ENCODE measurements around the gene ORM1. TPM values are rescaled to one million over a fixed set of nuclear protein-coding genes. Genes with fewer than 3 reads are reported as not detected.
A peak's percentile ranks its signal among the peaks of the same experiment; 100 is the strongest.

Gene ORM1
- total RNA-seq, 1 donor from 2014 or later = not detected

DNA sequence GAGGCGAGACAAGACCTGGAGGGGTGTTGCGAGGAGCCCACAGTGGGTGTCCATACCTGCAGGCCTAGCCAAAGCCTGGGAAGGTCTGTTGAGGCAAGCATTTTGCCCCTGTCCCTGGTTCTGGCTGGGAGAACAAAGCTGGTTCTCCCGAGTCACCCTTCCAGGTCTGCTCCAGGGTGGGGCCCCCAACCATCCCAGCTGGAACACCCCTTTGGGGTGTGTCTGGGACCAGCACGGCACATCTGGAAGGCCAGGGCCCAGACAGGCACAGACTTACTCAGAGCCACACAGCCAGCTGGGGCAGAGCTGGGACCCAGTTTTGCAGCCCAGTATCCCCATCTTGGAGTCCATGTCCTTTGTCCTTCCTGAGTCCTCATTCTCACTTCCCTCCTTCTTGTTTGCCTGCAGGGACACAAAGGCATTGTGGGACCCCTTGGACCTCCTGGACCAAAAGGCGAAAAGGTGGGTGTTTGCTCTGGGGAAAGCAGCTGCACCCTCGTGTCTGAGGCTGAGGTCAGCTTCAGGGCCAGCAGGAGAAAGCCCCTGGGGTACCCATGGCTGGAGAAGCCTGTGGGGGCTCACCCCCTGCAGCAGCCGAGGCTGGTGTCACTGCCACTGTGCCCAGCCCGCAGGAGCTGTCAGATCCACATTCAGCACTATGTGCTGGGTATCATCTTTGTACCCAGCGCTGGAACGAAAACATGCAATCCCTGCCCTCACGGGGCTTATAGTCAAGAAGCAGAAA, 38.4 kb upstream of the ORM1 start:
- H3K27ac Mint-ChIP-seq (ENCODE audit: unreplicated experiment) = peak overlapping the region; percentile 87
- TF ChIP-seq, protein P1, sequence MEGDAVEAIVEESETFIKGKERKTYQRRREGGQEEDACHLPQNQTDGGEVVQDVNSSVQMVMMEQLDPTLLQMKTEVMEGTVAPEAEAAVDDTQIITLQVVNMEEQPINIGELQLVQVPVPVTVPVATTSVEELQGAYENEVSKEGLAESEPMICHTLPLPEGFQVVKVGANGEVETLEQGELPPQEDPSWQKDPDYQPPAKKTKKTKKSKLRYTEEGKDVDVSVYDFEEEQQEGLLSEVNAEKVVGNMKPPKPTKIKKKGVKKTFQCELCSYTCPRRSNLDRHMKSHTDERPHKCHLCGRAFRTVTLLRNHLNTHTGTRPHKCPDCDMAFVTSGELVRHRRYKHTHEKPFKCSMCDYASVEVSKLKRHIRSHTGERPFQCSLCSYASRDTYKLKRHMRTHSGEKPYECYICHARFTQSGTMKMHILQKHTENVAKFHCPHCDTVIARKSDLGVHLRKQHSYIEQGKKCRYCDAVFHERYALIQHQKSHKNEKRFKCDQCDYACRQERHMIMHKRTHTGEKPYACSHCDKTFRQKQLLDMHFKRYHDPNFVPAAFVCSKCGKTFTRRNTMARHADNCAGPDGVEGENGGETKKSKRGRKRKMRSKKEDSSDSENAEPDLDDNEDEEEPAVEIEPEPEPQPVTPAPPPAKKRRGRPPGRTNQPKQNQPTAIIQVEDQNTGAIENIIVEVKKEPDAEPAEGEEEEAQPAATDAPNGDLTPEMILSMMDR (IDR thresholded peaks at IDR 0.05) = no peak
- H3K4me1 Mint-ChIP-seq (ENCODE audit: low read depth) = peaks cover 54% of the 10 kb centered on the region
- H3K36me3 Mint-ChIP-seq (ENCODE audit: low read depth) = peaks cover 15% of the 10 kb centered on the region
- no peak overlapping the region for H3K4me3 Mint-ChIP-seq (ENCODE audit: unreplicated experiment)
- no peaks in the 10 kb centered on the region for H3K27me3 Mint-ChIP-seq (ENCODE audit: low read depth)
- peak; percentile 84 for DNase-seq (ENCODE audit: low spot score)
- H3K9me3 Mint-ChIP-seq (ENCODE audit: low read depth) = no peaks in the 10 kb centered on the region

DNA sequence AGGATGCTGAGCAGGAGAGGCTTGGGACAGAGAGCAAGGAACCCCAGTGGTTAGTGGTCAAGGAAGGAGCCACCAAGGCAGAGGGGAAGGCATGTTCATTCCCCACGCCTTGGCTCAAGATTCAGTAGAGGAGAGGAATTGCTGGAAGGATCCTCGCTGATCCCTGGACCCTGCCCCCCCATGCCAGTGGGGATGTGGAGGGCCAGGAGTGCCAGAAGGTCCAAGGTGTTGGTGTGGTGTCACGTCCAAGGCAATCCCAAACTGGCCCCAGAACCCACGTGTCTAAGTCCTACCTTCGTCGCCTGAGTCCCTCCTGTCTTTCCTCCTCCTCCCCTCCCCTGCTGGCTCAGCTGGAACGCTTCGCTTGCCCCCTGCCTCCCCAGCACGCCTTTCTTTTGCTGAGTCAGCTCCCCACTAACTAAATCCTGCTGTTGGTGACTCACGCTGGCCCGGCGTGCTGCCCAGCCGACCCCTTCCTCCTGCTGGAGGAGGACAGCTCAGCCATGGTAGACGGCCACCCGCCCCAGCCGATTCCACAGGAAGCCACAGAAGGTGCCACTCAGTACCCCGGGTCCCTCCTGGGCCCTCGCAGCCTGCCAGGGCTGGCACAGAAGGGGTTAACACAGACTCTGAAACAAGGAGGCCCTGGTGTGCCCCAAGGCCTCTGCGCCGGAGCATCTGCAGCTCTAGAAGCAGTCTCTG, 37.6 kb upstream of the ORM1 start:
- DNase-seq (ENCODE audit: low spot score) = peak; percentile 94
- Mint-ChIP-seq H3K27me3 (ENCODE audit: low read depth) (no peaks in the 10 kb centered on the region), H3K9me3 (ENCODE audit: low read depth) (no peaks in the 10 kb centered on the region), H3K4me3 (ENCODE audit: unreplicated experiment) (no peak overlapping the region), H3K36me3 (ENCODE audit: low read depth) (peaks cover 15% of the 10 kb centered on the region), H3K27ac (ENCODE audit: unreplicated experiment) (peak overlapping the region; percentile 87), H3K4me1 (ENCODE audit: low read depth) (peaks cover 54% of the 10 kb centered on the region)
- TF ChIP-seq, protein P1 (IDR thresholded peaks at IDR 0.05) = peak; percentile 55

- peaks cover 14% of the 10 kb centered on the region for H3K36me3 Mint-ChIP-seq (ENCODE audit: low read depth)
- peak; percentile 32 for DNase-seq (ENCODE audit: low spot score)
- no peaks in the 10 kb centered on the region for H3K27me3 Mint-ChIP-seq (ENCODE audit: low read depth)
- H3K4me3 Mint-ChIP-seq (ENCODE audit: unreplicated experiment) = no peak overlapping the region
- TF ChIP-seq, protein P1 (IDR thresholded peaks at IDR 0.05) = no peak
- H3K27ac Mint-ChIP-seq (ENCODE audit: unreplicated experiment) = no peak overlapping the region
- no peaks in the 10 kb centered on the region for H3K9me3 Mint-ChIP-seq (ENCODE audit: low read depth)
- peaks cover 58% of the 10 kb centered on the region for H3K4me1 Mint-ChIP-seq (ENCODE audit: low read depth)
Measured at GRCh38 chr9:114286146-114286679, 36.7 kb upstream of the ORM1 start.

- TF ChIP-seq, protein P1 (IDR thresholded peaks at IDR 0.05) = no peak
- no peak overlapping the region for H3K4me3 Mint-ChIP-seq (ENCODE audit: unreplicated experiment)
- peak overlapping the region; percentile 87 for H3K27ac Mint-ChIP-seq (ENCODE audit: unreplicated experiment)
- H3K4me1 Mint-ChIP-seq (ENCODE audit: low read depth) = peaks cover 54% of the 10 kb centered on the region
- no peaks in the 10 kb centered on the region for H3K27me3 Mint-ChIP-seq (ENCODE audit: low read depth)
- H3K9me3 Mint-ChIP-seq (ENCODE audit: low read depth) = no peaks in the 10 kb centered on the region
- peak; percentile 68 for DNase-seq (ENCODE audit: low spot score)
- H3K36me3 Mint-ChIP-seq (ENCODE audit: low read depth) = peaks cover 13% of the 10 kb centered on the region
Measured at GRCh38 chr9:114287001-114287762, 35.7 kb upstream of the ORM1 start.

DNA sequence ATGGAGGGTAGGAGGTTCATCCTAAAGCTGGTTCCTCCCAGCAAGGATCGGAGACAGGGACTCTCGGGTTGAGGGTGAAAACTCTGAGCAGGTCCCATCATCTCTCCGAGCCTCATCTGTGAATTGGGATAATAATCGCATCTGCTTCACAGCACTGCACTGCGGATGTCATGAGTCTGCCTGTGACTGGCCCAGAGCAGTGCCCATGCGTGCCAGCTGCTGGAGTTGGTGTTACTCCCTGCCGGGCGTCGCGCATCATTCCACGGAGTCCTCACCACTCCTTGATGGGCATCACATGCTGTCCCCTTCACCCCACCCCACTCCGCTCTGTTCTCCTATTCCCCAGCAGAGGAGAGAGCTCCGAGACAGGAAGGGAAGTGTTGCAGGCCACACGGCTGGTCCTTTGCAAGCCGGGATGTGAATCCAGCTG, 35.1 kb upstream of the ORM1 start:
- peak overlapping the region; percentile 87 for H3K27ac Mint-ChIP-seq (ENCODE audit: unreplicated experiment)
- H3K36me3 Mint-ChIP-seq (ENCODE audit: low read depth) = peaks cover 18% of the 10 kb centered on the region
- peak overlapping the region; percentile 0 for H3K4me3 Mint-ChIP-seq (ENCODE audit: unreplicated experiment)
- H3K27me3 Mint-ChIP-seq (ENCODE audit: low read depth) = no peaks in the 10 kb centered on the region
- H3K4me1 Mint-ChIP-seq (ENCODE audit: low read depth) = peaks cover 52% of the 10 kb centered on the region
- H3K9me3 Mint-ChIP-seq (ENCODE audit: low read depth) = no peaks in the 10 kb centered on the region
- DNase-seq (ENCODE audit: low spot score) = peak; percentile 89
- TF ChIP-seq, protein P1 (IDR thresholded peaks at IDR 0.05) = no peak

Measured in chondrocyte (in vitro differentiated cells).